Keratinocyte (primary cell): Measurements from ENCODE around the gene ALDH4A1. TPM values are rescaled to one million over a fixed set of nuclear protein-coding genes. Genes with fewer than 3 reads are reported as not detected.
A peak's percentile ranks its signal among the peaks of the same experiment; 100 is the strongest.

ENCODE experiments used
- DNase-seq: peaks from one replicate; pipeline ENCODE4 v3.0.0-alpha.2; 2011; ENCODE audit warnings: low read depth, missing footprints, low spot score
- FAIRE-seq: peaks from 2 replicates; lab custom pipeline; 2011; peaks lifted over from hg19 to GRCh38; lab: Jason Lieb, UNC
- H2AFZ ChIP-seq: 2 replicates; pipeline ENCODE4 v1.6.0; 2012; ENCODE audit warnings: low read length, control low read depth, inconsistent platforms; ENCODE audit not compliant: control insufficient read depth
- H3K27ac ChIP-seq: 2 replicates; pipeline ENCODE4 v1.5.1; 2011; ENCODE audit warnings: low read length; ENCODE audit not compliant: control insufficient read depth, insufficient read depth
- H3K27me3 ChIP-seq: 3 replicates; pipeline ENCODE4 v1.6.0; 2011; ENCODE audit warnings: low read length; ENCODE audit not compliant: control insufficient read depth, insufficient read depth; ENCODE audit errors: extremely low read depth
- H3K36me3 ChIP-seq, 2 experiments: 2 replicates in 1 of 2; 3 replicates in 1 of 2; pipeline ENCODE4 v1.5.1; 2011; ENCODE audit warnings: low read length in 2 of 2, mild to moderate bottlenecking in 1 of 2; ENCODE audit not compliant: control insufficient read depth in 2 of 2, insufficient read depth in 2 of 2; ENCODE audit errors: extremely low read depth in 1 of 2
- H3K4me1 ChIP-seq: 3 replicates; pipeline ENCODE4 v1.5.1; 2011; ENCODE audit warnings: low read length; ENCODE audit not compliant: control insufficient read depth, insufficient read depth; ENCODE audit errors: extremely low read depth
- H3K4me2 ChIP-seq: 3 replicates; pipeline ENCODE4 v1.6.0; 2011; ENCODE audit warnings: low read depth, low read length; ENCODE audit not compliant: control insufficient read depth, insufficient read depth; ENCODE audit errors: extremely low read depth
- H3K4me3 ChIP-seq, 3 experiments: fragments of 200-600 bp in 1 of 3; sonication (generic) in 1 of 3; 2 replicates in 2 of 3; 3 replicates in 1 of 3; pipeline ENCODE4 v1.5.1; 2011 to 2016; ENCODE audit warnings: low read length in 3 of 3, mild to moderate bottlenecking in 3 of 3, control low read depth in 2 of 3, inconsistent platforms in 1 of 3, low read depth in 1 of 3, mixed read lengths in 1 of 3, mixed run types in 1 of 3, moderate library complexity in 1 of 3; ENCODE audit not compliant: control insufficient read depth in 2 of 3, insufficient read depth in 2 of 3; ENCODE audit errors: extremely low read depth in 1 of 3
- H3K79me2 ChIP-seq: 2 replicates; pipeline ENCODE4 v1.6.0; 2012; ENCODE audit warnings: low read length; ENCODE audit not compliant: control insufficient read depth, insufficient read depth
- H3K9ac ChIP-seq: 3 replicates; pipeline ENCODE4 v1.6.0; 2011; ENCODE audit warnings: low read length; ENCODE audit not compliant: control insufficient read depth, insufficient read depth; ENCODE audit errors: extremely low read depth
- H3K9me1 ChIP-seq: 3 replicates; pipeline ENCODE4 v1.6.0; 2011; ENCODE audit warnings: low read length; ENCODE audit not compliant: control insufficient read depth, insufficient read depth; ENCODE audit errors: extremely low read depth
- H3K9me3 ChIP-seq: 2 replicates; pipeline ENCODE4 v1.5.1; 2012; ENCODE audit warnings: low read depth, low read length; ENCODE audit not compliant: control insufficient read depth
- H4K20me1 ChIP-seq: 3 replicates; pipeline ENCODE4 v1.6.0; 2011; ENCODE audit warnings: low read length; ENCODE audit not compliant: control insufficient read depth, insufficient read depth; ENCODE audit errors: extremely low read depth
- EZH2 ChIP-seq: IDR thresholded peaks from one replicate; pipeline ENCODE4 v1.6.1; 2012; ENCODE audit warnings: inconsistent platforms, mild to moderate bottlenecking, low read length, moderate library complexity
- dilution Hi-C: fragments of 300-500 bp; cut with MboI; formaldehyde crosslinking; loops from one replicate; pipeline ENCODE4 v1.7.0; 2020; ENCODE audit warnings: low sequenced_read_pairs; ENCODE audit not compliant: extremely low pct_ligation_motif_present
- polyA plus RNA-seq, 5 experiments: library from polyadenylated mRNA; depleted of rRNA in 3 of 5; stranded (reverse) in 3 of 5; stranded (forward) in 1 of 5; unstranded in 1 of 5; fragments of >200 nt; gene quantifications; 1 replicate in 1 of 5; 2 replicates in 3 of 5; 3 replicates in 1 of 5; pipeline versions ENCODE4 v1.2.1 to v1.2.3, GENCODE V29; 2011 to 2012; ENCODE audit warnings: missing spikeins in 2 of 5, low read depth in 1 of 5, low replicate concordance in 1 of 5
- TF ChIP-seq, protein P1 (sequence below), 3 experiments: IDR thresholded peaks in 1 of 3; conservative IDR thresholded peaks in 1 of 3; optimal IDR thresholded peaks in 1 of 3; 2 replicates in 2 of 3; 3 replicates in 1 of 3; pipeline versions ENCODE3 to v1.5.1; 2011; ENCODE audit warnings: low read length in 3 of 3, mild to moderate bottlenecking in 3 of 3, moderate library complexity in 2 of 3, control low read depth in 1 of 3, inconsistent platforms in 1 of 3; ENCODE audit not compliant: insufficient read depth in 2 of 3; ENCODE audit errors: extremely low read depth in 1 of 3

ALDH4A1 gene
- polyA plus RNA-seq, 1 donor (not counting 4 experiments of a cell fraction or from before 2014, with no cell fraction given) = 52.7 TPM

DNA sequence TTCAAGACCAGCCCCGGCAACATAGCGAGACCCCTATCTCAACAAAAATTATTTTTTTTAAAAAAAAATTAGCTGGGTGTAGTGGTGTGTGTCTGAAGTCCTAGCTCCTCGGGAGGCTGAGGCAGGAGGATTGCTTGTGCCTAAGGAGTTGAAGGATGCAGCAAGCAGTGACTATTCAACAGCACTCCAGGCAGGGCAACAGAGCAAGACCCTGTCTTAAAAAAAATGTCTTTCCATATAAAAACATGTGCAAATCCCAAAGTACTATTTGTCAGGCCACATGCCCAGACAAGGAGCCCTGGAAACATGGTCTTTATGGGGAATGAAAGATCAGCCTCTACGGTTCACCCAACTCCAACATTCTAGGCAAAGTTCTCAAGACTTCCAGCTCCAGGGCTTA is 40.8 kb upstream of the ALDH4A1 start:
- Histone ChIP-seq H3K4me2 (no peak overlapping the region), H3K36me3 (peaks cover 4 to 16% of the 10 kb centered on the region in 2 experiments), H3K9me1 (no peaks in the 10 kb centered on the region), H3K4me1 (peaks cover 90% of the 10 kb centered on the region), H4K20me1 (peaks cover 3% of the 10 kb centered on the region), H3K79me2 (peaks cover 96% of the 10 kb centered on the region), H3K27me3 (no peaks in the 10 kb centered on the region), H2AFZ (no peak overlapping the region), H3K4me3 (no peak overlapping the region), H3K27ac (peak overlapping the region; percentile 4), H3K9me3 (no peaks in the 10 kb centered on the region), H3K9ac (no peak overlapping the region)
- dilution Hi-C loops = no loop called here
- DNase-seq (no peak), FAIRE-seq (no peak)
- TF ChIP-seq EZH2 = no peak
- TF ChIP-seq, protein P1, sequence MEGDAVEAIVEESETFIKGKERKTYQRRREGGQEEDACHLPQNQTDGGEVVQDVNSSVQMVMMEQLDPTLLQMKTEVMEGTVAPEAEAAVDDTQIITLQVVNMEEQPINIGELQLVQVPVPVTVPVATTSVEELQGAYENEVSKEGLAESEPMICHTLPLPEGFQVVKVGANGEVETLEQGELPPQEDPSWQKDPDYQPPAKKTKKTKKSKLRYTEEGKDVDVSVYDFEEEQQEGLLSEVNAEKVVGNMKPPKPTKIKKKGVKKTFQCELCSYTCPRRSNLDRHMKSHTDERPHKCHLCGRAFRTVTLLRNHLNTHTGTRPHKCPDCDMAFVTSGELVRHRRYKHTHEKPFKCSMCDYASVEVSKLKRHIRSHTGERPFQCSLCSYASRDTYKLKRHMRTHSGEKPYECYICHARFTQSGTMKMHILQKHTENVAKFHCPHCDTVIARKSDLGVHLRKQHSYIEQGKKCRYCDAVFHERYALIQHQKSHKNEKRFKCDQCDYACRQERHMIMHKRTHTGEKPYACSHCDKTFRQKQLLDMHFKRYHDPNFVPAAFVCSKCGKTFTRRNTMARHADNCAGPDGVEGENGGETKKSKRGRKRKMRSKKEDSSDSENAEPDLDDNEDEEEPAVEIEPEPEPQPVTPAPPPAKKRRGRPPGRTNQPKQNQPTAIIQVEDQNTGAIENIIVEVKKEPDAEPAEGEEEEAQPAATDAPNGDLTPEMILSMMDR (optimal IDR thresholded peaks at IDR 0.05 in 1 of 3, IDR thresholded peaks at IDR 0.05 in 1 of 3, conservative IDR thresholded peaks at IDR 0.05 in 1 of 3; ENCODE audit: extremely low read depth in 1 of 3, insufficient read depth in 2 of 3, low read length in 3 of 3) = no peak

- H3K9ac ChIP-seq = peak overlapping the region; percentile 65
- dilution Hi-C loops = no loop called here
- peak overlapping the region; percentile 31 for H3K4me2 ChIP-seq
- peaks cover 96% of the 10 kb centered on the region for H3K79me2 ChIP-seq
- H3K4me1 ChIP-seq = peaks cover 90% of the 10 kb centered on the region
- FAIRE-seq (no peak), DNase-seq (no peak)
- peaks cover 4 to 16% of the 10 kb centered on the region in 2 experiments for H3K36me3 ChIP-seq
- TF ChIP-seq, protein P1 (optimal IDR thresholded peaks at IDR 0.05 in 1 of 3, IDR thresholded peaks at IDR 0.05 in 1 of 3, conservative IDR thresholded peaks at IDR 0.05 in 1 of 3; ENCODE audit: extremely low read depth in 1 of 3, insufficient read depth in 2 of 3, low read length in 3 of 3) = no peak
- no peak for TF ChIP-seq EZH2
- no peaks in the 10 kb centered on the region for H3K27me3 ChIP-seq
- H3K9me3 ChIP-seq = no peaks in the 10 kb centered on the region
- no peak overlapping the region for H2AFZ ChIP-seq
- no peaks in the 10 kb centered on the region for H3K9me1 ChIP-seq
- peak overlapping the region; percentile 93 for H3K27ac ChIP-seq
- no peaks in the 10 kb centered on the region for H4K20me1 ChIP-seq
- H3K4me3 ChIP-seq = no peak overlapping the region
Measured at GRCh38 chr1:18942340-18942739, 40.0 kb upstream of the ALDH4A1 start.
